Measurements from ENCODE around the gene PKP4. TPM values are rescaled to one million over a fixed set of nuclear protein-coding genes. Genes with fewer than 3 reads are reported as not detected.
"Not testable (repeated sequence)": the region's sequence is repeated elsewhere in the genome, so short reads cannot be mapped to it uniquely, and the experiment has no call there.

PKP4 gene
- total RNA-seq, 2 experiments from 2014 or later: 33.7 to 38.7 TPM

DNA sequence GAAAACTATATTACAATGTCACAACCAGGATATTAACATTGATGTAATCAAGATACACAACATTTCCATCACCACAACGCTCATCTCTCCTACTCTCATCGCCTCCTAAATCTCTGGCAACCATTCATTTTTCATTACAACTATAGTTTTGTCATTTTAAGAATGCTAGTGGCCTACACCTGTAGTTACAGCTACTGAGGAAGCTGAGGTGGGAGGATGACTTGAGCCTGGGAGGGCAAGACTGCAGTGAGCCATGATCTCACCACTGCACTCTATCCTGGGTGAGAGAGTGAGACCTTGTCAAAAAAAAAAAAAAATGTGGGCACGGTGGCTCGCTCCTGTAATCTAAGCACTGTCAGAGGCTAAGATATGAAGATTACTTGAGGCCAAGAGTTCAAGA, 10.5 kb downstream of the PKP4 start:
- ATAC-seq: no peak
- intact Hi-C loops (cut with micrococcal nuclease): no loop called here
- CTCF ChIA-PET: interaction anchor here (1.1 kb wide), 1 partner anchor 10 kb away, joined by 3 read pairs; no protein-coding TSS in a partner anchor
- Mint-ChIP-seq H3K27me3 (no peaks in the 10 kb centered on the region), H3K4me1 (ENCODE audit: low read depth) (no peaks in the 10 kb centered on the region), H3K27ac (no peak overlapping the region), H3K9me3 (no peaks in the 10 kb centered on the region), H3K4me3 (no peak overlapping the region), H3K36me3 (ENCODE audit: low read depth) (peaks cover 8% of the 10 kb centered on the region)
- no peak for TF ChIP-seq CTCF (IDR thresholded peaks at IDR 0.05)
- no peak for DNase-seq
- POLR2A ChIA-PET: no interaction called here

DNA sequence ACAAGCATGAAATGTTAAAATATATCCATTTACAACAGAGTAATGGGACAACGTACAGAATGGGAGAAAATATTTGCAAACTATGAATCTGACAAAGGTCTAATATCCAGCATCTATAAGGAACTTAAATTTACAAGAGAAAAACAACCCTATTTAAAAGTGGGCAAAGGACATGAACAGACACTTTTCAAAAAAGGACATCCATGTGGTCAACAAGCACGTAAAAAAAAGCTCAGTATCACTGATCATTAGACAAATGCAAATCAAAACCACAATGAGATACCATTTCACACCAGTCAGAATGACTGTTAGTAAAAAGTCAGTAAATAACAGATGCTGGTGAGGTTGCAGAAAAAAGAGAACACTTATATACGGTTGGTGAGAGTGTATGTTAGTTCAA, 16.1 kb downstream of the PKP4 start:
- ATAC-seq; H3K4me3 Mint-ChIP-seq; H3K27me3 Mint-ChIP-seq; H3K9me3 Mint-ChIP-seq; H3K27ac Mint-ChIP-seq; intact Hi-C loops (cut with micrococcal nuclease); POLR2A ChIA-PET; DNase-seq: not testable (repeated sequence)
- Mint-ChIP-seq H3K4me1 (ENCODE audit: low read depth) (peaks cover 10% of the 10 kb centered on the region), H3K36me3 (ENCODE audit: low read depth) (peaks cover 12% of the 10 kb centered on the region)
- CTCF ChIA-PET: interaction anchor here (1.3 kb wide), 2 partner anchors 8 to 14 kb away, joined by 3 to 4 read pairs; no protein-coding TSS in a partner anchor

DNA sequence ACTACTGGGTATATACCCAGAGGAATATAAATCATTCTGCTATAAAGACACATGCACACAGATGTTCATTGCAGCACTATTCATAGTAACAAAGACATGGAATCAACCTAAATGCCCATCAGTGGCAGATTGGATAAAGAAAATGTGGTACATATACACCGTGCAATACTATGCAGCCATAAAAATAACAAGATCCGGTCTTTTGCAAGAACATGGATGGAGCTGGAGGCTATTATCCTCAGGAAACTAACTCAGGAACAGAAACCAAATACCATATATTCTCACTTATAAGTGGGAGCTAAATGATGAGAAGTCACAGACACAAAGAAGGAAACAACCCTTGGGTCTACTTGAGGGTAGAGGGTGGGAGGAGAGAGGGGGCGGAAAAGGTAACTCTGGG, 16.5 kb downstream of the PKP4 start:
- ATAC-seq; H3K27ac Mint-ChIP-seq; H3K4me3 Mint-ChIP-seq; H3K27me3 Mint-ChIP-seq; intact Hi-C loops (cut with micrococcal nuclease); DNase-seq; H3K9me3 Mint-ChIP-seq; POLR2A ChIA-PET: not testable (repeated sequence)
- peaks cover 12% of the 10 kb centered on the region for H3K36me3 Mint-ChIP-seq (ENCODE audit: low read depth)
- peaks cover 14% of the 10 kb centered on the region for H3K4me1 Mint-ChIP-seq (ENCODE audit: low read depth)
- CTCF ChIA-PET: interaction anchor here (1.3 kb wide), 2 partner anchors 8 to 14 kb away, joined by 3 to 4 read pairs; no protein-coding TSS in a partner anchor

DNA sequence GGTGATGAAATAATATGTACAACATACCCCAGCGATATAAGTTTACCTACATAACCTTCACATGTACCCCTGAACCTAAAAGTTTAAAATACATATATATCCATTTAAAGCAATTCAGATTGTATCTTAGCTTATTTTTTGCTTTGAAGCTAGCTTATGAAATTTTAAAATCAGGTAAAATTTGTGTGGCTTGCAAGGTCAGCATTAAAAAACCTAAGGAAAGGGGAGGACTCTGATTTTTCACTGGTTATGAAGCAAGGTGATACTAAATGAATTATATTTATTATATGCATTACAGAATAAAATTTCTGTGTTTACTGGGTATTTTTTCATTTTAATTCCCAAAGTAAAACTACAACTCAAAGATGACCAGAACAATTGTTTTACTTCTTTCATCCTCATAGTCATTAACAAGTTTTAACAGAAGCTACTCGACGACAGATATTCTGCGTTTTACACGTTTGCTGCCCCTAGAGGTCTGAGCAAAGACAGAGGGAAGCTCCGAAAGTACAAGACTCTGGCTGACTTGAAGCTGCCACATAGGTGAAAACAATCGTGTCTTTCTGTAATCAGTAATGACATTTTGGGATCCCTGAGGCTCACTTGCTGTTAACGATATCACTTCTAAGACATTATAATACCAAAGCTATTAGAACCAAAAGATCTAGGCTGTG, 17.1 kb downstream of the PKP4 start:
- no peaks in the 10 kb centered on the region for H3K27me3 Mint-ChIP-seq
- no peak for TF ChIP-seq CTCF (IDR thresholded peaks at IDR 0.05)
- ChIA-PET CTCF (interaction anchor here (1.3 kb wide), 2 partner anchors 9 to 15 kb away, joined by 3 to 4 read pairs; no protein-coding TSS in a partner anchor), POLR2A (no interaction called here)
- peaks cover 3% of the 10 kb centered on the region for H3K9me3 Mint-ChIP-seq
- no peak for DNase-seq
- no peak for ATAC-seq
- no peak overlapping the region for H3K27ac Mint-ChIP-seq
- H3K4me1 Mint-ChIP-seq (ENCODE audit: low read depth): peaks cover 15% of the 10 kb centered on the region
- peaks cover 12% of the 10 kb centered on the region for H3K36me3 Mint-ChIP-seq (ENCODE audit: low read depth)
- no peak overlapping the region for H3K4me3 Mint-ChIP-seq
- intact Hi-C loops (cut with micrococcal nuclease): no loop called here

GRCh38 chr2:158474526-158475011, 17.8 kb downstream of the PKP4 start:
- ATAC-seq; DNase-seq; intact Hi-C loops (cut with micrococcal nuclease); H3K27ac Mint-ChIP-seq; POLR2A ChIA-PET; H3K9me3 Mint-ChIP-seq; H3K27me3 Mint-ChIP-seq; H3K4me3 Mint-ChIP-seq: not testable (repeated sequence)
- CTCF ChIA-PET: interaction anchor here (1.3 kb wide), 1 partner anchor 13 kb away, joined by 3 read pairs; no protein-coding TSS in a partner anchor
- Mint-ChIP-seq H3K4me1 (ENCODE audit: low read depth) (peaks cover 15% of the 10 kb centered on the region), H3K36me3 (ENCODE audit: low read depth) (peaks cover 12% of the 10 kb centered on the region)

DNA sequence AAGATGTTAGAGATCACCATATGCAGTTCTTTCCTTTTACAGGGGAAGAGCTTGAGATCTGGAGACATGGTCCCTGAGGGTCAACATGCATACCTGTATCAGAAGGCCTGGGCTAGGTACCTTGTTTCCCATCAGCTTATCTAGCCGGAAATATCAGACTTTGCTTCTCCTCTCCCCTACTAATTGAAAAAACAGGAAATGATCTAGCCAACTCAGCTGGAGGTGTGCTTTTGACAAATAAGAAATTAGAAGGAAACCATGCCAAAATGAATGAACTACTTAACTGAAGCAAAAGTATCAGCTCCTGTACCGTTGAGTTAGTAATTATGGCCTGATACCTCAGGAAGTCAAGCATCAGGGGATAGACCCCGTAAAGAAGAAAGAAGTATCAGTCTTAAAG, 20.4 kb downstream of the PKP4 start:
- no peak overlapping the region for H3K4me3 Mint-ChIP-seq
- CTCF ChIA-PET: interaction anchor here (0.9 to 1.4 kb wide), 4 partner anchors 12 to 443 kb away, joined by 3 read pairs; no protein-coding TSS in a partner anchor

More for the DNA sequence above, 20.4 kb downstream of the PKP4 start:
- Mint-ChIP-seq H3K9me3 (peaks cover 3% of the 10 kb centered on the region), H3K4me1 (ENCODE audit: low read depth) (peaks cover 15% of the 10 kb centered on the region), H3K27ac (no peak overlapping the region), H3K36me3 (ENCODE audit: low read depth) (peaks cover 4% of the 10 kb centered on the region), H3K27me3 (no peaks in the 10 kb centered on the region)
- DNase-seq (no peak), ATAC-seq (no peak)
- POLR2A ChIA-PET: no interaction called here
- intact Hi-C loops (cut with micrococcal nuclease): no loop called here
- TF ChIP-seq CTCF (IDR thresholded peaks at IDR 0.05): no peak

Measured in activated CD8-positive, alpha-beta T cell treated with anti-CD3 and anti-CD28 coated beads for 36 hours (primary cell).